OCI-LY7 (cell line): Measurements from ENCODE around the gene TMPRSS4. TPM values are rescaled to one million over a fixed set of nuclear protein-coding genes. Genes with fewer than 3 reads are reported as not detected.

Source experiments
- BruUV-seq: library from RNA; stranded (reverse); fragments of 400-500 nt; replicated peaks from 2 replicates; lab custom pipeline; 2021; lab: Mats Ljungman, UMichigan
- CTCF ChIA-PET: fragments of 300-600 bp; sonication (Branson Sonifier 250); formaldehyde crosslinking; loops from one replicate; lab custom pipeline; 2022; ENCODE audit warnings: antibody characterized with exemption; ENCODE audit not compliant: unreplicated experiment; lab: Charles Lee
- POLR2A ChIA-PET: fragments of 300-600 bp; sonication (Branson Sonifier 250); formaldehyde crosslinking; loops from one replicate; lab custom pipeline; 2022; ENCODE audit warnings: antibody characterized with exemption; lab: Charles Lee
- DNase-seq: peaks from one replicate; pipeline ENCODE4 v3.0.0-alpha.2; 2015; ENCODE audit warnings: low spot score
- H2AFZ ChIP-seq: fragments of 200-600 bp; sonication (generic), shearing (Covaris generic); 2 replicates; pipeline ENCODE4 v1.6.1; 2014; ENCODE audit warnings: mild to moderate bottlenecking, antibody characterized with exemption, low read length, moderate library complexity
- H3K27ac ChIP-seq: fragments of 200-600 bp; sonication (generic); 2 replicates; pipeline ENCODE4 v1.5.1; 2014; ENCODE audit warnings: mixed run types, low read depth, mild to moderate bottlenecking, moderate library complexity, low read length, inconsistent platforms; ENCODE audit not compliant: poor library complexity, severe bottlenecking
- H3K36me3 ChIP-seq: fragments of 200-600 bp; sonication (generic); 2 replicates; pipeline ENCODE4 v1.6.1; 2014; ENCODE audit warnings: mild to moderate bottlenecking, antibody characterized with exemption, low read length, moderate library complexity, mixed read lengths; ENCODE audit not compliant: insufficient read depth
- H3K4me1 ChIP-seq: fragments of 200-600 bp; sonication (generic); 2 replicates; pipeline ENCODE4 v1.5.1; 2014; ENCODE audit warnings: mild to moderate bottlenecking, low read length; ENCODE audit not compliant: insufficient read depth, poor library complexity, severe bottlenecking
- H3K4me2 ChIP-seq: fragments of 200-600 bp; sonication (generic); 2 replicates; pipeline ENCODE4 v1.6.1; 2014; ENCODE audit warnings: mild to moderate bottlenecking, low read length
- H3K4me3 ChIP-seq: fragments of 200-600 bp; sonication (generic); 2 replicates; pipeline ENCODE4 v1.5.1; 2014; ENCODE audit warnings: mild to moderate bottlenecking, low read depth, low read length; ENCODE audit not compliant: poor library complexity, severe bottlenecking
- H3K79me2 ChIP-seq: fragments of 200-600 bp; sonication (generic); 2 replicates; pipeline ENCODE4 v1.6.1; 2016; ENCODE audit warnings: low read depth, mild to moderate bottlenecking, low read length, moderate library complexity, mixed read lengths; ENCODE audit not compliant: insufficient read depth
- H3K9me2 ChIP-seq: fragments of 200-600 bp; sonication (generic); 2 replicates; pipeline ENCODE4 v1.6.1; 2016; ENCODE audit warnings: mild to moderate bottlenecking, low read length, mixed read lengths; ENCODE audit not compliant: insufficient read depth
- H3K9me3 ChIP-seq: fragments of 200-600 bp; sonication (generic); 2 replicates; pipeline ENCODE4 v1.6.1; 2014; ENCODE audit warnings: mild to moderate bottlenecking, mixed run types, low read length, mixed read lengths
- H4K20me1 ChIP-seq: fragments of 200-600 bp; sonication (generic); 2 replicates; pipeline ENCODE4 v1.6.1; 2014; ENCODE audit warnings: mild to moderate bottlenecking, antibody characterized with exemption, low read length, moderate library complexity, mixed read lengths; ENCODE audit not compliant: insufficient read depth
- EZH2phosphoT487 ChIP-seq: fragments of 200-600 bp; sonication (generic); IDR thresholded peaks from 2 replicates; pipeline ENCODE4 v1.6.1; 2018; ENCODE audit warnings: low read depth, borderline replicate concordance, mild to moderate bottlenecking, mixed run types, antibody characterized with exemption, low read length, moderate library complexity, mixed read lengths
- intact Hi-C: fragments of 100-400 bp; cut with micrococcal nuclease; formaldehyde crosslinking; loops from one replicate; pipeline ENCODE4 v1.10.0; 2022; ENCODE audit not compliant: unreplicated experiment
- total RNA-seq, 2 experiments: library from RNA; depleted of rRNA in 1 of 2; stranded (reverse); fragments of >200 nt in 1 of 2; shearing (Covaris generic) in 1 of 2; gene quantifications; 2 replicates each; pipeline ENCODE4 v1.2.3, GENCODE V29; 2014 to 2022
- TF ChIP-seq, protein P1 (sequence below): fragments of 200-600 bp; sonication (generic); conservative IDR thresholded peaks from 2 replicates; pipeline ENCODE4 v1.5.1; 2014; ENCODE audit warnings: mild to moderate bottlenecking, antibody characterized with exemption, low read length, moderate library complexity, mixed read lengths

Gene TMPRSS4
- total RNA-seq, 2 experiments from 2014 or later = 0.03 TPM; not detected in 1

DNA sequence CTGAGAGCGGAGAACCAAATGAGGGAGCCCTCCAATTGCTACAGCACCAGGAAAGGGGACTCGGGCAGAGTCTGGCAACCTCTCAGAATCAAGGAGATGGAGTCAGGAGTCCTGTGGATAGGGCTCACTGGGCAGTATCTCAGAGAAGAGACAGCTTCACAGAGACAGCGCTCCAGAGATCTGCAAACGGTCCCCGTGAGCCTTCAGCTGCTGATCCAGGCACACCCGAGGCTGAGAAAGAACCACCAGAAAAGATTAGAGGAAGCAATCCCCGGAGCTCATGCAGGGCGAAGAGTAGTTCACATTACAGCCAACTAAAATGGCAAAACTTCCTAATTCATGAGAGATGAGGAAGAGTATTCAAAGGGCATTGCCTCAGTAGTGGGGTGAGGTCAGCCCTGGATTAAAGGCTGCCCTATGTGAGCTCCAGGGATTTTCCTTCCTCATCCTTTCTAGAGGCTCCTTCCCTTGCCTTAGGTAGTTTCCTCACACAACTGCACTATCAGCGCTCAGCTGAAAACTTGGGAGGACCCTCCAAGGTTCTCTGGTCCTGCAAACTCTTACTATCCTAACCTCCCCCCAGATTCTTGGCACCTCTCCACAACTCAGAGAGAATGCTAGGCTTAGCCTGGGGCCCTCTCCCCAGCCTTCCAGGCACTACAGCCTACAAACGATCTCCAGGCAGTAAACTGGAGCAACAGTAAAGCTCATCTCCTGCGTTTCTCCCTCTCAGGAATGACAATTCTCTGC is 52.0 kb downstream of the TMPRSS4 start:
- no peak overlapping the region for H3K4me2 ChIP-seq
- no peaks in the 10 kb centered on the region for H3K9me3 ChIP-seq
- TF ChIP-seq, protein P1, sequence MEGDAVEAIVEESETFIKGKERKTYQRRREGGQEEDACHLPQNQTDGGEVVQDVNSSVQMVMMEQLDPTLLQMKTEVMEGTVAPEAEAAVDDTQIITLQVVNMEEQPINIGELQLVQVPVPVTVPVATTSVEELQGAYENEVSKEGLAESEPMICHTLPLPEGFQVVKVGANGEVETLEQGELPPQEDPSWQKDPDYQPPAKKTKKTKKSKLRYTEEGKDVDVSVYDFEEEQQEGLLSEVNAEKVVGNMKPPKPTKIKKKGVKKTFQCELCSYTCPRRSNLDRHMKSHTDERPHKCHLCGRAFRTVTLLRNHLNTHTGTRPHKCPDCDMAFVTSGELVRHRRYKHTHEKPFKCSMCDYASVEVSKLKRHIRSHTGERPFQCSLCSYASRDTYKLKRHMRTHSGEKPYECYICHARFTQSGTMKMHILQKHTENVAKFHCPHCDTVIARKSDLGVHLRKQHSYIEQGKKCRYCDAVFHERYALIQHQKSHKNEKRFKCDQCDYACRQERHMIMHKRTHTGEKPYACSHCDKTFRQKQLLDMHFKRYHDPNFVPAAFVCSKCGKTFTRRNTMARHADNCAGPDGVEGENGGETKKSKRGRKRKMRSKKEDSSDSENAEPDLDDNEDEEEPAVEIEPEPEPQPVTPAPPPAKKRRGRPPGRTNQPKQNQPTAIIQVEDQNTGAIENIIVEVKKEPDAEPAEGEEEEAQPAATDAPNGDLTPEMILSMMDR = no peak
- ChIA-PET POLR2A (no interaction called here), CTCF (no interaction called here)
- H2AFZ ChIP-seq = no peak overlapping the region
- no peaks in the 10 kb centered on the region for H3K9me2 ChIP-seq
- no peak for DNase-seq
- H3K4me1 ChIP-seq = no peaks in the 10 kb centered on the region
- H3K4me3 ChIP-seq = no peak overlapping the region
- H3K79me2 ChIP-seq = no peaks in the 10 kb centered on the region
- intact Hi-C loops = no loop called here
- no TSS peak for BruUV-seq
- H3K27ac ChIP-seq = no peak overlapping the region
- H3K36me3 ChIP-seq = no peaks in the 10 kb centered on the region
- H4K20me1 ChIP-seq = no peaks in the 10 kb centered on the region

DNA sequence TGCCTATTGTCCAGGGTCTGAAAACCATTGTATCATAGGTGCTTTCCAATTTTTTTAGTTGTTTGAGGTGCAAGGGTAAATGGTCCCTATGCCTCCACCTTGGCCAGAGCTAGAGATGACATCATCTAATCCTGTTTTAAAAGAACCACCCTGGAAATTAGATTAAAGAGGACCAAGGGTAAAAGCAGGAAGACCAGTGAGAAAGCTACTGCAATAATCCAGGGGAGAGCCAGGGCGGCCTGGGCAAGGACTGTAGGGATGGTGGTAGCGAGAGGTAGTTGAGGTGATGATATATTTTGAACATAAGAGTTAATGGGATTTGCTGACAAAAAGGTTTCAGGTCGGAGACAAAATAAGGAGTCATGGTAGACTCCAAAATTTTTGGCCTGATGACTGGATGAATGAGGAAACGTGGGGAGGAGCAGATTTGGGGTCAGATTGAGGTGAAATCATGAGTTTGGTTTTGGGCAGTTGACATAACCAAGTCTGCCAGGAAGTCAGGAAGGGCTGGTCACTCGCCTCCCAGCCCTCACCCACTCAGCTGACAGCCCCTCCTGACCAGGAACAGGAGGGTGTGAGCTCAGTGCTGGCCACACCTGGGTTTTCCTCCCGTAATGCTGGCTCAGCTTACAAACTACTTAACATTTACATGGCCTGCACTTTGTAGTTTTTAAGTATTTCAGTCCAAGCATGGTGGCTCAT is 52.7 kb downstream of the TMPRSS4 start:
- TF ChIP-seq EZH2phosphoT487 = no peak
- TF ChIP-seq, protein P1 = no peak
- Histone ChIP-seq H3K27ac (no peak overlapping the region), H3K9me2 (no peaks in the 10 kb centered on the region), H3K9me3 (no peaks in the 10 kb centered on the region), H4K20me1 (no peaks in the 10 kb centered on the region), H3K4me1 (no peaks in the 10 kb centered on the region), H3K79me2 (no peaks in the 10 kb centered on the region), H2AFZ (no peak overlapping the region), H3K4me3 (no peak overlapping the region), H3K36me3 (no peaks in the 10 kb centered on the region), H3K4me2 (no peak overlapping the region)
- no peak for DNase-seq
- BruUV-seq = no TSS peak
- CTCF ChIA-PET = no interaction called here
- intact Hi-C loops = no loop called here
- POLR2A ChIA-PET = interaction anchor here (0.7 kb wide), 2 partner anchors 9 to 38 kb away, joined by 3 read pairs; no protein-coding TSS in a partner anchor
